Measurements from ENCODE around the gene IGSF3.

The IGSF3 gene

DNA sequence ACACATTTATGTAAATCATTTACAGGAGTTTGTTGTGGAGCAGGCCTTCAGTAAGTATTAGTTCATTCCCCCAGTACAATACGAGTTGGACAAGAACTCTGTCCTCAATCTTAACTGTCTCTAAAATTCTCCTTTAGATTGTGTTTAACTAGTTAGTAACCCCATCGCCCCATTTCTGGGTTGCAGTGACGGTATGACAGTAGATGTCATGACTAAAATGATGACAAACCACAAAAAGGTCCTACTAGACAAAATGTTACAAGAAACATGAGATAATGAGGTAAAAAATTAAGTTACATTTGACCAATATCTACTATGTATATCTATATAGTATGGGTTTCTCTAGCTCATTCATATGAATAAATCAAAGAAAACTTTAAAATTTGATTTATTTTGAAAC lies 137.9 kb downstream of the IGSF3 start:
- Histone ChIP-seq H2BK12ac (ENCODE audit: low read length in 2 of 2) (no peak overlapping the region), H2BK5ac (ENCODE audit: low read depth, low read length, poor library complexity, severe bottlenecking) (no peak overlapping the region)

GRCh38 chr1:116529199-116529631 lies 138.3 kb downstream of the IGSF3 start:
- Histone ChIP-seq H2AK5ac (ENCODE audit: low read length, severe bottlenecking) (no peak overlapping the region), H2BK5ac (ENCODE audit: low read depth, low read length, poor library complexity, severe bottlenecking) (no peak overlapping the region), H4K91ac (ENCODE audit: low read length) (no peak overlapping the region), H2BK120ac (ENCODE audit: low read depth, low read length) (no peak overlapping the region), H3K36me3 (ENCODE audit: control insufficient read depth in 1 of 2, insufficient read depth in 2 of 2, low read depth in 1 of 2, low read length in 2 of 2) (peaks cover 16 to 17% of the 10 kb centered on the region in 2 experiments), H2BK12ac (ENCODE audit: low read length in 2 of 2) (no peak overlapping the region), H3K4me1 (ENCODE audit: control insufficient read depth, insufficient read depth, low read depth, low read length) (no peaks in the 10 kb centered on the region), H3K23ac (ENCODE audit: low read length in 2 of 2) (no peak overlapping the region), H3K27ac (ENCODE audit: low read length, poor library complexity, severe bottlenecking) (peak overlapping the region; percentile 47), H2AFZ (ENCODE audit: low read depth, low read length) (no peak overlapping the region), H3K79me1 (replicated peaks; ENCODE audit: low read length, poor library complexity, severe bottlenecking) (no peaks in the 10 kb centered on the region), H3K18ac (ENCODE audit: low read depth in 1 of 2, low read length in 2 of 2) (no peak overlapping the region), H3K9ac (ENCODE audit: low read length) (no peak overlapping the region), H3K4ac (ENCODE audit: low read depth in 1 of 2, low read length in 2 of 2) (no peak overlapping the region), H2BK15ac (ENCODE audit: low read depth, poor library complexity, severe bottlenecking) (no peak overlapping the region), H3K4me3 (ENCODE audit: insufficient read depth in 1 of 2, low read depth in 1 of 2, low read length in 2 of 2) (no peak overlapping the region), H4K8ac (ENCODE audit: low read length) (no peak overlapping the region), H3K9me3 (ENCODE audit: control insufficient read depth, low read length) (no peaks in the 10 kb centered on the region), H3K27me3 (ENCODE audit: control insufficient read depth in 1 of 2, insufficient read depth in 1 of 2, low read length in 2 of 2) (no peaks in the 10 kb centered on the region), H3K14ac (ENCODE audit: low read length in 2 of 2) (no peak overlapping the region), H3K4me2 (ENCODE audit: low read length, poor library complexity, severe bottlenecking) (no peak overlapping the region)
- 89% methylated on average over 2 of the region's 3 CpGs for WGBS
- DNase-seq = no peak

More for the DNA sequence above, 137.9 kb downstream of the IGSF3 start:
- Histone ChIP-seq H3K18ac (ENCODE audit: low read depth in 1 of 2, low read length in 2 of 2) (no peak overlapping the region), H3K4me1 (ENCODE audit: control insufficient read depth, insufficient read depth, low read depth, low read length) (peaks cover 1% of the 10 kb centered on the region), H3K4ac (ENCODE audit: low read depth in 1 of 2, low read length in 2 of 2) (no peak overlapping the region), H3K27me3 (ENCODE audit: control insufficient read depth in 1 of 2, insufficient read depth in 1 of 2, low read length in 2 of 2) (no peaks in the 10 kb centered on the region), H3K36me3 (ENCODE audit: control insufficient read depth in 1 of 2, insufficient read depth in 2 of 2, low read depth in 1 of 2, low read length in 2 of 2) (peaks cover 17 to 19% of the 10 kb centered on the region in 2 experiments), H2BK120ac (ENCODE audit: low read depth, low read length) (no peak overlapping the region), H3K79me1 (replicated peaks; ENCODE audit: low read length, poor library complexity, severe bottlenecking) (no peaks in the 10 kb centered on the region), H3K23ac (ENCODE audit: low read length in 2 of 2) (no peak overlapping the region), H2AK5ac (ENCODE audit: low read length, severe bottlenecking) (no peak overlapping the region), H2AFZ (ENCODE audit: low read depth, low read length) (no peak overlapping the region), H3K14ac (ENCODE audit: low read length in 2 of 2) (no peak overlapping the region), H3K4me2 (ENCODE audit: low read length, poor library complexity, severe bottlenecking) (no peak overlapping the region), H2BK15ac (ENCODE audit: low read depth, poor library complexity, severe bottlenecking) (no peak overlapping the region), H3K4me3 (ENCODE audit: insufficient read depth in 1 of 2, low read depth in 1 of 2, low read length in 2 of 2) (no peak overlapping the region), H3K27ac (ENCODE audit: low read length, poor library complexity, severe bottlenecking) (no peak overlapping the region), H4K91ac (ENCODE audit: low read length) (no peak overlapping the region), H3K9ac (ENCODE audit: low read length) (no peak overlapping the region), H4K8ac (ENCODE audit: low read length) (no peak overlapping the region), H3K9me3 (ENCODE audit: control insufficient read depth, low read length) (no peaks in the 10 kb centered on the region)
- WGBS = no CpG with 5 or more reads among the region's 3 CpGs
- no peak for DNase-seq

- H2BK12ac ChIP-seq (ENCODE audit: low read length in 2 of 2) = no peak overlapping the region
- WGBS = no CpG with 5 or more reads among the region's 1 CpG
- no peak overlapping the region for H2BK120ac ChIP-seq (ENCODE audit: low read depth, low read length)
- H3K4me2 ChIP-seq (ENCODE audit: low read length, poor library complexity, severe bottlenecking) = no peak overlapping the region
- no peak overlapping the region for H3K9ac ChIP-seq (ENCODE audit: low read length)
- H4K91ac ChIP-seq (ENCODE audit: low read length) = no peak overlapping the region
- no peak for DNase-seq
- no peak overlapping the region for H3K4ac ChIP-seq (ENCODE audit: low read depth in 1 of 2, low read length in 2 of 2)
- no peak overlapping the region for H3K14ac ChIP-seq (ENCODE audit: low read length in 2 of 2)
- H2AFZ ChIP-seq (ENCODE audit: low read depth, low read length) = no peak overlapping the region
- no peak overlapping the region for H3K23ac ChIP-seq (ENCODE audit: low read length in 2 of 2)
- H3K27me3 ChIP-seq (ENCODE audit: control insufficient read depth in 1 of 2, insufficient read depth in 1 of 2, low read length in 2 of 2) = no peaks in the 10 kb centered on the region
- H4K8ac ChIP-seq (ENCODE audit: low read length) = no peak overlapping the region
- no peak overlapping the region for H3K27ac ChIP-seq (ENCODE audit: low read length, poor library complexity, severe bottlenecking)
- no peak overlapping the region for H3K18ac ChIP-seq (ENCODE audit: low read depth in 1 of 2, low read length in 2 of 2)
- H2BK15ac ChIP-seq (ENCODE audit: low read depth, poor library complexity, severe bottlenecking) = no peak overlapping the region
- H3K9me3 ChIP-seq (ENCODE audit: control insufficient read depth, low read length) = no peaks in the 10 kb centered on the region
- H3K36me3 ChIP-seq (ENCODE audit: control insufficient read depth in 1 of 2, insufficient read depth in 2 of 2, low read depth in 1 of 2, low read length in 2 of 2) = peaks cover 11% of the 10 kb centered on the region in 2 experiments
- H2AK5ac ChIP-seq (ENCODE audit: low read length, severe bottlenecking) = no peak overlapping the region
- no peaks in the 10 kb centered on the region for H3K4me1 ChIP-seq (ENCODE audit: control insufficient read depth, insufficient read depth, low read depth, low read length)
- no peak overlapping the region for H2BK5ac ChIP-seq (ENCODE audit: low read depth, low read length, poor library complexity, severe bottlenecking)
- H3K4me3 ChIP-seq (ENCODE audit: insufficient read depth in 1 of 2, low read depth in 1 of 2, low read length in 2 of 2) = no peak overlapping the region
- no peaks in the 10 kb centered on the region for H3K79me1 ChIP-seq (replicated peaks; ENCODE audit: low read length, poor library complexity, severe bottlenecking)
These were observed 139.0 kb downstream of the IGSF3 start for GRCh38 chr1:116528329-116529083.

- no peak overlapping the region for H2BK5ac ChIP-seq (ENCODE audit: low read depth, low read length, poor library complexity, severe bottlenecking)
- no peaks in the 10 kb centered on the region for H3K79me1 ChIP-seq (replicated peaks; ENCODE audit: low read length, poor library complexity, severe bottlenecking)
- H3K4me2 ChIP-seq (ENCODE audit: low read length, poor library complexity, severe bottlenecking) = no peak overlapping the region
- 92% methylated on average over 2 of the region's 2 CpGs for WGBS
- no peak for DNase-seq
- H4K8ac ChIP-seq (ENCODE audit: low read length) = no peak overlapping the region
- no peaks in the 10 kb centered on the region for H3K27me3 ChIP-seq (ENCODE audit: control insufficient read depth in 1 of 2, insufficient read depth in 1 of 2, low read length in 2 of 2)
- H3K4ac ChIP-seq (ENCODE audit: low read depth in 1 of 2, low read length in 2 of 2) = no peak overlapping the region
- no peaks in the 10 kb centered on the region for H3K36me3 ChIP-seq (ENCODE audit: control insufficient read depth in 1 of 2, insufficient read depth in 2 of 2, low read depth in 1 of 2, low read length in 2 of 2)
- H3K14ac ChIP-seq (ENCODE audit: low read length in 2 of 2) = no peak overlapping the region
- no peak overlapping the region for H3K4me3 ChIP-seq (ENCODE audit: insufficient read depth in 1 of 2, low read depth in 1 of 2, low read length in 2 of 2)
- no peak overlapping the region for H4K91ac ChIP-seq (ENCODE audit: low read length)
- no peak overlapping the region for H3K18ac ChIP-seq (ENCODE audit: low read depth in 1 of 2, low read length in 2 of 2)
- H2AK5ac ChIP-seq (ENCODE audit: low read length, severe bottlenecking) = no peak overlapping the region
- H3K27ac ChIP-seq (ENCODE audit: low read length, poor library complexity, severe bottlenecking) = no peak overlapping the region
- H3K9me3 ChIP-seq (ENCODE audit: control insufficient read depth, low read length) = no peaks in the 10 kb centered on the region
- H3K23ac ChIP-seq (ENCODE audit: low read length in 2 of 2) = no peak overlapping the region
- H2AFZ ChIP-seq (ENCODE audit: low read depth, low read length) = no peak overlapping the region
- H2BK15ac ChIP-seq (ENCODE audit: low read depth, poor library complexity, severe bottlenecking) = no peak overlapping the region
- H2BK12ac ChIP-seq (ENCODE audit: low read length in 2 of 2) = no peak overlapping the region
- no peak overlapping the region for H3K9ac ChIP-seq (ENCODE audit: low read length)
- H2BK120ac ChIP-seq (ENCODE audit: low read depth, low read length) = no peak overlapping the region
- H3K4me1 ChIP-seq (ENCODE audit: control insufficient read depth, insufficient read depth, low read depth, low read length) = peaks cover 1% of the 10 kb centered on the region
These were observed 142.1 kb downstream of the IGSF3 start for GRCh38 chr1:116525440-116525839.
